Activated CD4-positive, alpha-beta T cell treated with anti-CD3 and anti-CD28 coated beads, Interleukin-2, amount 10 ng/mL, durations not matched to agents 24 days and 14 days (primary cell): Measurements from ENCODE around the gene FAM149A. TPM values are rescaled to one million over a fixed set of nuclear protein-coding genes. Genes with fewer than 3 reads are reported as not detected.

Source experiments
- DNase-seq: peaks from one replicate; pipeline ENCODE4 v3.0.0; 2022
- H3K27ac Mint-ChIP-seq: one replicate; pipeline ENCODE4 v1.8.0; 2022; ENCODE audit warnings: mild to moderate bottlenecking, mixed read lengths
- H3K27me3 Mint-ChIP-seq: one replicate; pipeline ENCODE4 v1.8.0; 2022; ENCODE audit warnings: mixed read lengths
- H3K36me3 Mint-ChIP-seq: one replicate; pipeline ENCODE4 v1.8.0; 2022; ENCODE audit warnings: low read depth, mild to moderate bottlenecking, mixed read lengths
- H3K4me1 Mint-ChIP-seq: one replicate; pipeline ENCODE4 v1.8.0; 2021; ENCODE audit warnings: mixed read lengths
- H3K4me3 Mint-ChIP-seq: one replicate; pipeline ENCODE4 v1.8.0; 2022; ENCODE audit warnings: mild to moderate bottlenecking, moderate library complexity, mixed read lengths
- H3K9me3 Mint-ChIP-seq: one replicate; pipeline ENCODE4 v1.8.0; 2021; ENCODE audit warnings: mixed read lengths
- intact Hi-C: fragments of 100-400 bp; cut with micrococcal nuclease; formaldehyde crosslinking; loops from one replicate; pipeline ENCODE4 v1.15.1; 2023
- total RNA-seq: library from RNA; stranded (reverse); gene quantifications from 2 replicates; pipeline ENCODE4 v1.2.3, GENCODE V29; 2022

FAM149A gene
- total RNA-seq, 1 donor from 2014 or later = 0.33 TPM

DNA sequence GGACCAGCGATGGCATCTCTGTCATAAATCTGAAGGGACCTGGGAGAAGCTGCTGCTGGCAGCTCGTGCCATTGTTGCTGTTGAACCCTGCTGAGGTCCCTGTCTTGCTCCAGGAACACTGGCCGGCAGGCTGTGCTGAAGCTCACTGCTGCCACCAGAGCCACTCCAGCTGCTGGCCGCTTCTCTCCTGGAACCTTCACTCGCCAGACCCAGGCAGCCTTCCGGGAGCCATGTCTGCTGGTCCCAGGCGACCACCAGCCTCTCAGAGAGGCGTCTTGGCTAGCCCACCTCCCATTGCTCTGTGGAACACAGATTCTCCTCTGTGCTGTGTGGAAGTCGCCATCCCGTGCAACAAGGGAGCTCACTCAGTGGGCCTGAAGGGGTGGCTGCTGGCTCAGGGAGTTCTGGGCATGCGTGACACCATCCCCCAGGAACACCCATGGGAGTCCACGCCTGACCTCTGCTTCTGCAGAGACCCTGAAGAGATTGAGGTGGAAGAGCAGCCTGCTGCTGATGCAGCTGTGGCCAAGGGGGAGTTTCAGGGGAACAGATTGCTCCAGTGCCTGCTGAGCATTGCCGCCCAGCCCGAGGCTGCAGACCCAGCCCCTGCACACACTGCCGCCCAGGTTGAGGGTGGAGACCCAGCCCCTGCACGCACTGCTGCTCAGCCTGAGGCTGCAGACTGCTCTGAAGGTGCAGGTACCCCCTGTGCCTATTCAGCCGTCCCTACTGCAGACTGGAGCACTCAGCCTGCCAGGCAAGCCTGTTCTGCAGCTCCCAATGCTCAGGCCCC, 53.7 kb downstream of the FAM149A start:
- intact Hi-C loops = no loop called here
- Mint-ChIP-seq H3K9me3 (no peaks in the 10 kb centered on the region), H3K4me1 (peaks cover 10% of the 10 kb centered on the region), H3K27ac (no peak overlapping the region), H3K27me3 (peaks cover 2% of the 10 kb centered on the region), H3K4me3 (no peak overlapping the region), H3K36me3 (no peaks in the 10 kb centered on the region)
- DNase-seq = no peak

DNA sequence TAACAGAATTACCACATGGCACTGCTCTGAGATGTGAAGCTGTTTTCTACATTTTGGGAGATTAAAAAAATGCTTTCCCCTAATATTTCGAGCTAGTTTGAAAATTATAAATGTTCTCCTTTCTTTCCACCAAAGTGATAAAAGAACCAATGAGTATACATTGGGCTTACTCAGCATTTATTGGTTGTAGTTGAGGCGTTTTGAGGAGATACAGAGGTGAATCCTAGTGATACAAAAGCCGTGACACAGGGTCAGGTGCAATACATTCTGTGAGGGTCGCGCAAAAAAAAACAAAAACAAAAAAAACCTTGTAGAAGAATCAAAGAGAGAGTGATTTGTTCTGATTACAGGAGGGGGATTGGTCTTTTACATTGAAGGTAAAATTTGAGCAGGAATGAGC, 54.5 kb downstream of the FAM149A start:
- no peak for DNase-seq
- Mint-ChIP-seq H3K9me3 (no peaks in the 10 kb centered on the region), H3K4me1 (peaks cover 10% of the 10 kb centered on the region), H3K4me3 (no peak overlapping the region), H3K27me3 (peaks cover 2% of the 10 kb centered on the region), H3K36me3 (no peaks in the 10 kb centered on the region), H3K27ac (no peak overlapping the region)
- intact Hi-C loops = no loop called here

DNA sequence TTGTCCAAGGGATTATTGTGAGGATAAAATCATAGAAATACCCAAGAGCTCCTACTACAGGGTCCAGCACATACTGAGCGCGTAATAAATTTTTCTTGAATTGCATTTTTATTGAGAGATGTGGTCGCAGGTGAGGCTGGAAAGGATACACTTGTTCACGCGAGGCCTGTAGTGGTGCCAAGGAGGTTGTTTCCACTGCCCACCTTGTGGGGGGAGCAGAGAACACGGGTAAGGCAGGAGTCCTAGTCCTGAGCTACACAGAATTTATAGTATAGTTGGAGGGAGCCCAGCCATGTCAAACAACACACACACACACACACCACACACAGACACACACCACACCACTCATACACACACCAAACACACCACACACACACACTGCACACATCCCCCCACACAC, 55.1 kb downstream of the FAM149A start:
- H3K36me3 Mint-ChIP-seq = no peaks in the 10 kb centered on the region
- intact Hi-C loops = loop anchor here (2.0 kb wide), 1 partner anchor 31 kb away; the partner anchor contains the start of gene CYP4V2
- H3K4me3 Mint-ChIP-seq = no peak overlapping the region
- peaks cover 2% of the 10 kb centered on the region for H3K27me3 Mint-ChIP-seq
- no peaks in the 10 kb centered on the region for H3K9me3 Mint-ChIP-seq
- DNase-seq = no peak
- no peak overlapping the region for H3K27ac Mint-ChIP-seq
- H3K4me1 Mint-ChIP-seq = peaks cover 10% of the 10 kb centered on the region

DNA sequence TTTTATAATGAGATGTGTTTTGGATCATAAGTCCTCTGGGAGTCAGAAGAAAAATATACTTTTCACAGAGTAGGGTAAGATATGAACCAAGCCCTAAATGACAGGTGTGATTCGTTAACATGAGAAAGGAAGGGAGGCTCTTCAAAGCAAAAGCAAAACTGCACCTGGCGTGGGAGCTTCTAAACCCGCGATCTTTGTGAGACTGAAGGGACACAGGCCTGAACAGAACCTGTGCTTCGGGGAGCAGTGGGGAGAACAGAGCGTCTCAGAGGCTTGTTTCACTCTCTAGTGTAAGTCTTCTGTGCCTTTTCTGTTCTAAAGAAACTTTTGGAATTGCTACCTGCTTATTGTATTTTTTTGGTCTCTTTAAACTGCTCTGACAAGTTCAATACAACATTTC, 56.6 kb downstream of the FAM149A start:
- Mint-ChIP-seq H3K27ac (peak overlapping the region; percentile 61), H3K27me3 (no peaks in the 10 kb centered on the region), H3K36me3 (no peaks in the 10 kb centered on the region), H3K4me3 (peak overlapping the region; percentile 61), H3K9me3 (no peaks in the 10 kb centered on the region), H3K4me1 (peaks cover 4% of the 10 kb centered on the region)
- DNase-seq = peak; percentile 84
- intact Hi-C loops = loop anchor here (2.0 kb wide), 1 partner anchor 30 kb away; the partner anchor contains the start of gene CYP4V2

DNA sequence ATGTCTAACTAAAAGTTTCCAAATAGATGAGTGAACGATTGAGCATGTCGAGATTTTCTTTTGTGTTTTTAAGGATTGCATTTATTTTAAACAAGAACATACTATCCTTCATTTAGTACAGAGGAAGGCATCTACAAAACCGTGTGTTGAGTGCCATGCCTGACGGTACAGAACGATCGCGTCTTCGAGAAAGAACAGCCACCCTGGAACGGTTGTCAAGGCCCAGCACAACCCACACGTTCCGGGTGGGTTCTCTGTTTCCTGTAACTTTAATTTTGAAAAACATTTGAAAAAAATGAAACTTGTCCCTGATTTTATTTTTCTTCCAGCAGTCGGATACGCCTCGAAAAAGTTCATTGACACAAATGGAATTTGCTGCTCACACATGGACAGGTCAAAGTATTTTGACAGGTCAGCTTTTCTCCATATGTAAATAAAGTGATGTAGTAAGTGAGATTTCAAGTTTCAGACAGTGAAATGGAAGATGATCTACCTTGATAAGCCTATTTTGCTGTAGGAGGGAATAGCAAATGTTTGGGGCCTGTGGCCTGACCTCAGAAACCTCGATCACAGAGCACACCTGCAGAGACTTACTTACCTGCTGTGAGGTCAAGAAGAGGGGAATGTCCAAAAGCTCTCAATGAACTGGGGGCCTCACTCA, 62.5 kb downstream of the FAM149A start:
- intact Hi-C loops = no loop called here
- DNase-seq = no peak
- peaks cover 2% of the 10 kb centered on the region for H3K4me1 Mint-ChIP-seq
- H3K36me3 Mint-ChIP-seq = no peaks in the 10 kb centered on the region
- H3K9me3 Mint-ChIP-seq = no peaks in the 10 kb centered on the region
- H3K27me3 Mint-ChIP-seq = no peaks in the 10 kb centered on the region
- no peak overlapping the region for H3K4me3 Mint-ChIP-seq
- H3K27ac Mint-ChIP-seq = no peak overlapping the region

DNA sequence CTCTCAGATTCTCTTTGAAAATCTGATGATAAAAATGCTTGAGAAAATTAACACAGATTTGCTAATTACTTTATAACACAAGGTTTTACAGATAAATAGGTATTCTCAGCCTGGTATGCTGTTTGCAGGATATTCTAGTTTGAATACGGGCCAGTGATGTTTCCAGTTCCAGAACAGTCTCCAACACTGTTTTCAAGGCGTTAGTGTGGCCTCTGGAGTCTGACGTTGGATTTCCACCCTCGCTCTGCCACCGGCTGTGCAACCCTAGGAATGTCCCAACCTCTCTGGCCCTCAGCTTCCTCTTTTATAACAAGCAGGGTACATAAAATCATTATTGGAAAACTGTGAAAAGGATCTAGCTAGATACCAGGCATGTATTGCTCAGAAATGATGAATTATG, 63.1 kb downstream of the FAM149A start:
- Mint-ChIP-seq H3K27me3 (no peaks in the 10 kb centered on the region), H3K4me3 (no peak overlapping the region), H3K4me1 (peaks cover 2% of the 10 kb centered on the region), H3K27ac (no peak overlapping the region), H3K36me3 (no peaks in the 10 kb centered on the region), H3K9me3 (no peaks in the 10 kb centered on the region)
- intact Hi-C loops = no loop called here
- DNase-seq = no peak

DNA sequence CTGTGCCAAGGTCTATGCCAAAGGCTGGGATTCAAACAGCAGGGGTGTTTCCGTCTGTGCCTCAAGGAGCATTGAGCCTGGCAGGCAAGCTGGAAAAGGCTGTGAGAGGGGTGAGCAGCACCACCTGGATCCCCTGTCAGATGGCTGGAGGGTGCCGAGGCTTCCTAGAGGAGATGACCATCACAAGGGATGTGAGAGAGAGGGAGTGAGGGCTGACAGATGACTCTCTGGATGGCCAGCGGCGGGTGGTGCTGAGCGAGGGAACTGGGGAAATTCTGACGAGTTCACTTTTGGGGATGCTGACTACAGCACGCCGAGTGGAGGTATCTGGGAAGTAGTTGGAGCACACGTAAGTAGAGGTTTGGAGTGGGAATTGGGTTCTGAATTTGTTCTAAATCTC, 64.2 kb downstream of the FAM149A start:
- Mint-ChIP-seq H3K4me1 (peaks cover 2% of the 10 kb centered on the region), H3K36me3 (no peaks in the 10 kb centered on the region), H3K27ac (no peak overlapping the region), H3K9me3 (no peaks in the 10 kb centered on the region), H3K27me3 (no peaks in the 10 kb centered on the region), H3K4me3 (no peak overlapping the region)
- no peak for DNase-seq
- intact Hi-C loops = no loop called here

DNA sequence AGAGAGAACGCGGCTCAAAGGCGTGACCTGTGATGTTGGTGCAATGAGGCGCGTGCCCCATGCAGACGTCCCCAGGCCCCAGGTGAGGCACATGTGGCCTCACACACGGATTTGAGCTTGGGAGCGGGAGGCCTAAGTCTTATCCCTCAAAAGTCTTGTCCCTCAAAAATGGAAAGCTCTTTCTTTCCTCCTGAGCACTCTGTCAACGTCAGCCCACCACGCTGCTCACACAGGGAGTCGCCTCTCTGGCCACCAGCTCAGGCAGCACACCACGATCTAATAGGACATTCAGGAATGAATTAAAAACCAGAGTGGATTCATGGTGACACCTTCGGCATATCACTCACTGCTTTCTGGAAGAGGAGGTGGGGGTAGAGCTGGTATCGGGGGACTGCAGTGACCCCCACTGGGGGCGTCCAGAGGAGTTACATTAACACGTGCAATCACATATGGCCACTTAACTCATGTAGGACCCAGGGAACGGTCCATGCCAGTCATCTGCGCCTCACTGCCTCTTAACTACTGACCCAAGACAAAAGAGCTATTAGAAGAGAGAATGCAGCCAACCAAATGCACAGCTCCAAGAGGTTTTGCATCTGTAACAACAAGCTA, 64.9 kb downstream of the FAM149A start:
- H3K4me3 Mint-ChIP-seq = no peak overlapping the region

DNA sequence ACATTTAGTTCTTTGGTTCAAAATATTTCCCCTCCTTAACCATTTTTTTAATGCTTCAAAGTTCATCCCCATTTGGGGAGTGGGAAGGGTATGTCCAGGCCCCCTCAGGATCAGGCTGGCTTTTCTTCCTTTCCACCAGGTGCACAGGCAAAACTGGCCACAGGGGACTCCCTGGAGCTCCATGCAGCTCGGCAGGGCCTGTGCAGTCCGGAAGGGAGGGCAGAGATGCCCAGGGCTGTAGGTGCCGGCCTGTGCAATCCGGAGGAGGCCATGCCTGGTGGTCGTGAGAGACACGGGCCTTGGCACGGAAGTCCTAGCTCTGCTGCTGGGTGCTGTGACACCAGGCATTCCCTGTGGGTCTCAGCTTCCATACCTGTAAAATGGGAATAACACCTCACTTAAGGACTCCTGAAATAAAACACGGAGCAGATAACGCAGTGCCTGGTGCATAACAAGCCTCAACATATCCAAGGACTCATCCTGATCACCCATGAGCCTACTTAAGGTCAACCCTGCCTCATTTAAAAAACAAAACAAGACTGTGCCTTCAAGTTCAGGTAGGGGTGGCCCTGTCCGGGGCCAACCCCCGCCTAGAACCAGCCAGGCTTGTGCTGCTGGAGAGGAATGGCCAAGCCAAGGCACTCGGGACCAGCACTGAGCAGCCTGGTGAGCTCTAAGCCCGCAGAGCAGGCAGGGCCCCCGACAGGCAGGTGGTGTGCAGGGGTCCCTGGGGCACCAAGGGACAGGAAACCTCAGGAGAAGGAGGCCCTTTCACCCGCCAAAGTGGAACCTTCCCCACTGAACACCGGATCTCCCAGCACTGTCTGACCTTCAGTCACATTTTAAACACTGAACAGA, 65.7 kb downstream of the FAM149A start:
- no peaks in the 10 kb centered on the region for H3K36me3 Mint-ChIP-seq
- peaks cover 2% of the 10 kb centered on the region for H3K27me3 Mint-ChIP-seq
- no peaks in the 10 kb centered on the region for H3K9me3 Mint-ChIP-seq
- H3K4me3 Mint-ChIP-seq = no peak overlapping the region
- no peak overlapping the region for H3K27ac Mint-ChIP-seq
- intact Hi-C loops = no loop called here
- H3K4me1 Mint-ChIP-seq = peaks cover 2% of the 10 kb centered on the region
- DNase-seq = no peak

More for the DNA sequence above, 64.9 kb downstream of the FAM149A start:
- Mint-ChIP-seq H3K4me1 (peaks cover 2% of the 10 kb centered on the region), H3K27ac (no peak overlapping the region), H3K27me3 (peaks cover 2% of the 10 kb centered on the region), H3K36me3 (no peaks in the 10 kb centered on the region), H3K9me3 (no peaks in the 10 kb centered on the region)
- intact Hi-C loops = no loop called here
- no peak for DNase-seq

DNA sequence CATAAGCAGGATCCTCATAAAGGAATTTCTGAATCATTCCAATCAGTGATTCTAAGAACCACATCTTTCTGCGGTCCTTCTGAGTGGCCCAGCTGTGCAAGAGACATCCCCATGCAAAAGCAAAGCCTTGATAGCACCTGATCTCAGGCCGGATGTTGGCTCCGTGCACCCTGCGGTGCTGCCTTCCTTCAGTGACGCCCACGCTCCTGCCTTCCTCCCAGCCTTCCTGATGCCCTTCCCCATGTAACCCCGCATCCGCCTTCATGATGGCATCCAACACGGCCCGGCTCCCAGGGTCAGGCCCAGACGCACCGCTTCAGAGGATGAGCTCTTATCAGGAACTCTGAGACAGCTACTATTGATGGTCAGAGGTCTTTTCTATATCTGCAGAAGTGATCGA, 66.5 kb downstream of the FAM149A start:
- no peak for DNase-seq
- Mint-ChIP-seq H3K36me3 (no peaks in the 10 kb centered on the region), H3K4me3 (no peak overlapping the region), H3K27me3 (peaks cover 8% of the 10 kb centered on the region), H3K9me3 (no peaks in the 10 kb centered on the region), H3K4me1 (peaks cover 2% of the 10 kb centered on the region), H3K27ac (no peak overlapping the region)
- intact Hi-C loops = no loop called here

DNA sequence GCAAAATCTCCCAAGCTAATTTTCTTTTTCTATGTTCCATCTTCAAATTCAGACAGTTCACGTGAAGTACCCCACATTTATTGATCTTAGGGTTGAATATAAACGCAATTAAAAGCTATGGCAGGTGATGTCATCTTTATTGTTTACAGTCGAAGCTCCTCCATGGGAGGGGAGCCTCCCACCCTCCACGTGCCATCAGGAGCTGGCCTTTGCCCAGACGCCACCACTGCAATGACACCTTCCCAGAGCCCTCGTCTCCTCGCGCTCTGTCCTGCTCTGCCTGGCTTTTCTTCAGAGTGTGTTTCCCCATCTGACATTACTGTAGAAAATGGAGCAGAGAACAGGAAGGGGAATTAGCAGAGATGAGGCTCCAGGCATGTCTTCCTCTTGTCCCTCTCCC, 68.0 kb downstream of the FAM149A start:
- Mint-ChIP-seq H3K4me1 (no peaks in the 10 kb centered on the region), H3K36me3 (no peaks in the 10 kb centered on the region)
- intact Hi-C loops = no loop called here

DNA sequence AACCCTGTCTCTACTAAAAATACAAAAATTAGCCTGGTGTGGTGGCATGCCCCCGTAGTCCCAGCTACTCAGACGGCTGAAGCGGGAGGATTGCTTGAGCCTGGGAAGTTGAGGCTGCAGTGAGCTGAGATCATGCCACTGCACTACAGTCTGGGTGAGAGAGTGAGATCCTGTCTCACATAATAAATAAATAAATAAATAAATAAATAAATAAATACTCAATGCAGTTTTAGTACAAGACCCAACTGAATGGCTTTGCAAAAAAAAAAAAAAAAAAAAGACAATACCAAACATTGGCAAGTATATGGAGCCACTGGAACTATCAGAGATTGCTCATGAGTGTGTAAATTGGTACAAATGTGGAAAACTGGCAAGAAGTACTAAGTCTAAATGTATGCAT, 83.6 kb downstream of the FAM149A start:
- Mint-ChIP-seq H3K9me3 (peaks cover 9% of the 10 kb centered on the region), H3K36me3 (peaks cover 5% of the 10 kb centered on the region), H3K27me3 (peaks cover 26% of the 10 kb centered on the region), H3K27ac (no peak overlapping the region), H3K4me3 (no peak overlapping the region), H3K4me1 (peaks cover 22% of the 10 kb centered on the region)
- intact Hi-C loops = no loop called here
- DNase-seq = no peak

More for the DNA sequence above, 68.0 kb downstream of the FAM149A start:
- peaks cover 15% of the 10 kb centered on the region for H3K27me3 Mint-ChIP-seq
- no peak overlapping the region for H3K4me3 Mint-ChIP-seq
- no peak overlapping the region for H3K27ac Mint-ChIP-seq
- DNase-seq = no peak
- H3K9me3 Mint-ChIP-seq = peaks cover 4% of the 10 kb centered on the region

DNA sequence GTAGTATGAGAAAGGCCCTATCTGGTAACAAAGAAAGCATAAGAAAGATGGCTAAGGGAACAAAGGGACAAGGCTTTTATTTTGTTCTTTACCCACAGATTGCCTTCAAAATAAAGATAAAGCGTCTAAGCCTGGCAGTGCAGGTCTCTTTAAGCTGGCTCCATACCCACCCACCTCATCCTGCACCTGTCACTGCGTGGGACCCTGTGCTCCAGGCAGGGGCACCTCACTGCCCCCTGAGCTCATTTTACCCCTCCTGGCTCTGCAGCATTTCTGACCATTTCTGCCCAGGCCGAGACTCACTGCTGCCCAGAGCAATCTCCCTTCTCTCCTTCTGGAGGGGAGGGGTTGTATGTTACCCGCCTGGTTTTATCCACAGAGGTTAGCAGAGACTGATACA, 85.2 kb downstream of the FAM149A start:
- Mint-ChIP-seq H3K36me3 (peaks cover 4% of the 10 kb centered on the region), H3K9me3 (peaks cover 5% of the 10 kb centered on the region), H3K4me3 (peak overlapping the region; percentile 90), H3K4me1 (peaks cover 23% of the 10 kb centered on the region), H3K27ac (peak overlapping the region; percentile 94), H3K27me3 (peaks cover 13% of the 10 kb centered on the region)
- intact Hi-C loops = loop anchor here (2.0 to 10.0 kb wide), 5 partner anchors 29 to 985 kb away; partner anchors contain the start of genes CCDC110, CFAP97, SNX25 and TLR3
- DNase-seq = no peak
